ENCODE results near the gene ATP2B2.

The ATP2B2 gene

GRCh38 chr3:10505050-10505790 is at the start of gene ATP2B2:
TSS of gene ATP2B2 (minus strand) at chr3:10505586. CDS start at chr3:10449543, 56,043 bp downstream.
- H3K4me1 Mint-ChIP-seq = no peaks in the 10 kb centered on the region
- H3K36me3 Mint-ChIP-seq = no peaks in the 10 kb centered on the region
- peak within 1 kb of the TSS; percentile 50 for H3K4me3 Mint-ChIP-seq
- H3K9me3 Mint-ChIP-seq = no peaks in the 10 kb centered on the region
- no peak for ATAC-seq
- H3K27me3 Mint-ChIP-seq = peaks cover 42% of the 10 kb centered on the region
- no peak within 1 kb of the TSS for H3K27ac Mint-ChIP-seq

DNA sequence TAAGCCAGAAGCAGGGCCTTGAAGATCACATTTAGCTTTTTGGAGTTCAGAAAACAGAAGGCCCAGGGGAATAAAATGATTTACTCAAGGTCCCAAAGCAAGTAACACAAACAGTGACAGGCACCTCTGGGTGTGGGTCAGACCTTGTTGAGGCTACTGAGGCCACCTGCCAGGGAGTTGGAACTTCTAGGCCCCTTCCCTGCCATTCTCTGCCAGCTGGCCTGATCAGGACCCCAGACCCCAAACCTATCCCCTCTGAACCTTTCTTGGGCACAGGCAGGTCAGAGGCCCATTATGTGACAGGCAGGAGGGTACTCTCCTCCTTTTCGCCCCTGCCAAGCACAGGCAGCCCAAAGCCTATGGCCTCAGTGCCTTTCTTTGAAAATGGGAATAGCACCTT is 49.4 kb upstream of the ATP2B2 start:
- Mint-ChIP-seq H3K4me3 (no peak overlapping the region), H3K36me3 (no peaks in the 10 kb centered on the region), H3K27ac (no peak overlapping the region), H3K27me3 (peaks cover 17% of the 10 kb centered on the region), H3K9me3 (no peaks in the 10 kb centered on the region), H3K4me1 (peaks cover 12% of the 10 kb centered on the region)
- no peak for ATAC-seq

GRCh38 chr3:10554236-10554611 is 48.8 kb upstream of the ATP2B2 start:
- H3K4me3 Mint-ChIP-seq = no peak overlapping the region
- H3K4me1 Mint-ChIP-seq = peaks cover 15% of the 10 kb centered on the region
- no peak for ATAC-seq
- no peaks in the 10 kb centered on the region for H3K9me3 Mint-ChIP-seq
- H3K27ac Mint-ChIP-seq = no peak overlapping the region
- no peaks in the 10 kb centered on the region for H3K36me3 Mint-ChIP-seq
- H3K27me3 Mint-ChIP-seq = peaks cover 17% of the 10 kb centered on the region

DNA sequence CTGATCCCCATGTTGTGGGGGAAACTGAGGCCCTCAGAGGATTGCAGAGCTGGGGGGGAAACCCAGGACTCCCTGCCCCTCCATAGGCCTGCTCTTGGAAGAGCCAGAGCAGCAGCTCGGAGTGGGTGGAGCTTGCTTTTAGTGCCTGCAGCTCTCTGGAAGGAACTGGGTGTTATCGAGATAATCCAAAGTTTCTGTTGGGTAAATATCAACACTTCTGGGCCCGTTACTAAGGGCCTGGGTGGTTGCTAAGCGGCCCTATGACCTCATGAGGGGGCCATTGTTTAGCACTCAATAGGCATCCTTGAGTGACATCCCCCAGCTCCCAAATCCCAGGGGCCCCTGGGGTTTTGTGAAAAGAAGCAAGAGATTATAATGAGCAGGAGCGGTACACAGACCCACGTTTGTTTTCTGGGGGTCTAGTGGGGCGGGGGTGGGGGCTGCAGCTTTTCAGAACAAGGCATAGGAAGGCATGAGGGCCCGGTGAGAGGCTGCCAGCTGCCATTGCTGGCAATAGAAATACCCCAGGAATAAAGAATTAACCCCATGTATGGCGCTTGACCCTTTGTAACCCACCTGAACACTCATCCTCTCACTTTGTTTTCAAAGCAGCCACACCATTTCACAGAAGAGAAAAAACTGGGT is 48.3 kb upstream of the ATP2B2 start:
- Mint-ChIP-seq H3K9me3 (no peaks in the 10 kb centered on the region), H3K27ac (no peak overlapping the region), H3K4me1 (peaks cover 20% of the 10 kb centered on the region), H3K27me3 (peaks cover 17% of the 10 kb centered on the region), H3K4me3 (no peak overlapping the region), H3K36me3 (no peaks in the 10 kb centered on the region)
- ATAC-seq = no peak

DNA sequence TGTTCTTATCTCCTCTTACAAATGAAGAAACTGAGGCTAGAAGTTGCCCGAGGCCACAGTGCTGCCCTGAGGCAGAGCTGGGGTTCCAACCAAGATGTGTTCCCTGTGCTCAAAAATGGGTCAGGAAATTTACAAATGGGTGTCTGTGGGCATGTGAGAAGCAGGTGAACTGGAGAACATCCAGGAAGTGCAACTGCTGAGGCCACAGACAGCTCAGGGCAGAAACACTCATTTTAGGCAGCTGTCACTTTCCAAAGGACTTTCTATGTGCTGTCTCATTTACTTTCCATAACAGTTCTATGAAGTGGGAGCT is 47.2 kb upstream of the ATP2B2 start:
- ATAC-seq = peak; percentile 59
- Mint-ChIP-seq H3K27ac (peak overlapping the region; percentile 47), H3K27me3 (peaks cover 22% of the 10 kb centered on the region), H3K4me3 (no peak overlapping the region), H3K36me3 (no peaks in the 10 kb centered on the region), H3K9me3 (no peaks in the 10 kb centered on the region), H3K4me1 (peaks cover 20% of the 10 kb centered on the region)

DNA sequence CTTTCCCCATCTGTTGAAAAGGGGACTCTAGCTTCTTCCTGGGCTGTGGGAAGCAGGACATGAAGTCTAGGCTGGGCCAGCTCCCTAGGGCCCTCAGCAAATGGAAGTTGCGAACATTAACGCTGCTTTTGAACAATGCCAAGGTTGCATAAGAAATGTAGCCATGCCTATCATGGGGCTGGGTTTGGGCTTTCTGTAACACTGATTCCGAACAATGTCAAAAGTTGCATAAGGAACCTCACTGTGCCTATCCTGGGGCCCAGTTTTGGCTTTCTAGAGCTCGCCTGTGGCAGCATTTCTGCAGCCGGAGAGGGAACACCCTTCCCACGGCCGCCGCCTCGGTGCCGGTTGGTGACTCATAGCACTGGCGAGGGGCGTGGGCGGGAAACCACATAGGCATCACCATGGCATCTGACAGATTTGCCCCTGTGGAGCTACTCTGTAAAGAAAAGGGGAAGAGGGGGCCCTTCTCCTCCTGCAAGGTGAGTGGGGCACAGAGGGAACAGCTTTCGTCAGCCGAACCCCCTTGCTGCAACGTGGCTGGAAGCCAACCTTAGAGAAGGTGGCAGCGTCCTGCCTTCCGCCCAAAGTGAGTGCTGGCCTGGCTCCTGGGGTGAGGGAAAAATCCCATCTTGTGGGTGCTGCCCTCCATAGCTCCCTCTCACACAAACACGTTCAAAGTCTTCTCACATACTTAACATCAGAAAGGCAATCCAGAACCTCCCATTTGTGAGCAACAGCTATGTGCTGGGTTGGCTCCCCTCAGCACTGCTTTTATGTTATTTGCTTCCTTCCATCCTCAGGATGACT is 46.6 kb upstream of the ATP2B2 start:
- Mint-ChIP-seq H3K36me3 (no peaks in the 10 kb centered on the region), H3K27me3 (peaks cover 22% of the 10 kb centered on the region), H3K27ac (peak overlapping the region; percentile 47), H3K9me3 (no peaks in the 10 kb centered on the region), H3K4me3 (no peak overlapping the region), H3K4me1 (peaks cover 20% of the 10 kb centered on the region)
- ATAC-seq = peak; percentile 89

DNA sequence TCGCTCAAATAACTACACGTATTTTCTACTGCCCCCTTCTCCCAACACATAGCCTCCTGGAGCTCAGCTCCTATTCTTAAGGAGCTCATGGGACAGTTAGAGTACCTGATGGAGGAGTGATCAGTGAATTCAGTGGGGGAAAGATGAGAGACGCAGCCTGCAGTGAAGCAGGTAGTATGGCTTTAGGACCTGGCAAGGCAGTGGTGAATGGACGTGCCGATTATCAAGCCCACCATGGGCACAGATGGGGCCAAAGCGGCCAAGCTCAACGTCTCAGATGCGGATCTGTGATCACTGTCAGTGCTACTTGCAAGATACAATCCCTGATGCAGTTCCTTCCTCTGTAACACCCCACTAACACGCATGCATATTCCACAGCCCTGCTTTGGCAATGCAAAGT is 45.8 kb upstream of the ATP2B2 start:
- Mint-ChIP-seq H3K9me3 (no peaks in the 10 kb centered on the region), H3K4me1 (peaks cover 20% of the 10 kb centered on the region), H3K36me3 (no peaks in the 10 kb centered on the region), H3K27ac (no peak overlapping the region), H3K4me3 (no peak overlapping the region), H3K27me3 (peaks cover 22% of the 10 kb centered on the region)
- ATAC-seq = no peak

- peaks cover 18% of the 10 kb centered on the region for H3K27me3 Mint-ChIP-seq
Measured at GRCh38 chr3:10550705-10551104, 45.3 kb upstream of the ATP2B2 start.

DNA sequence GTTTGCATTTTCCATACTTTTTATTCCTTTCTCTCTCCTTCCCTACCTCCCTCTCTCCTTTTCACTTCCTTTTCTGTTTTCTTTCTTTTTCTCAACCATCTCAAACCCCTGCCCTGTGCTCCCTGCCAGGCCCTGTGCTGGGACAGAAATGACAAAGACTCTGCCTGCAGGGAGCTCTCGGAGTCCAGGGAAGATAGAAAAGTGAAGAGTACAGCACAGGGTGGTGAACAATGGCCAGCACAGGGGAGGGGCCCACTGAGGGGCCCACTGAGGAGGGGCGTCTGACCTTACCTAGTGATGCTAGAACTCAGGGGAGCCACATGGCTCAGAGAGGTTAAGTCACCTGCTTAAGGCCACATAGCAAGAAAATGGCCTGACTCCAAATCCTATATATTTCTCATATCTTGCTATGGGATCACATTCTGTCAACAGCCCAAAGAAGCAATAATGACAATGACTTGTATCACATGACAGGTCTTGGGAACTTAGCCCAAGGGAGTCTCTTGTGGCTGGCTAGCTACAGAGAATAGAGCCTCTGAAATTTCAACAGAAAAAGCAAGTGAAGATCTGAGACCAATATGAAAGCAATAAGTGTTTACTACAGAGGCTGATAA is 44.3 kb upstream of the ATP2B2 start:
- H3K9me3 Mint-ChIP-seq = no peaks in the 10 kb centered on the region
- no peaks in the 10 kb centered on the region for H3K36me3 Mint-ChIP-seq
- H3K4me3 Mint-ChIP-seq = no peak overlapping the region
- H3K4me1 Mint-ChIP-seq = peaks cover 20% of the 10 kb centered on the region
- no peak overlapping the region for H3K27ac Mint-ChIP-seq
- ATAC-seq = no peak
- peaks cover 18% of the 10 kb centered on the region for H3K27me3 Mint-ChIP-seq

More at GRCh38 chr3:10550705-10551104, 45.3 kb upstream of the ATP2B2 start:
- Mint-ChIP-seq H3K36me3 (no peaks in the 10 kb centered on the region), H3K9me3 (no peaks in the 10 kb centered on the region), H3K4me1 (peaks cover 20% of the 10 kb centered on the region), H3K4me3 (no peak overlapping the region), H3K27ac (no peak overlapping the region)
- no peak for ATAC-seq

GRCh38 chr3:10548992-10549391 is 43.6 kb upstream of the ATP2B2 start:
- H3K27ac Mint-ChIP-seq = no peak overlapping the region
- peaks cover 18% of the 10 kb centered on the region for H3K27me3 Mint-ChIP-seq
- no peak for ATAC-seq
- no peak overlapping the region for H3K4me3 Mint-ChIP-seq
- peaks cover 20% of the 10 kb centered on the region for H3K4me1 Mint-ChIP-seq
- H3K36me3 Mint-ChIP-seq = no peaks in the 10 kb centered on the region
- H3K9me3 Mint-ChIP-seq = no peaks in the 10 kb centered on the region

GRCh38 chr3:10547841-10548783 is 42.7 kb upstream of the ATP2B2 start:
- H3K27me3 Mint-ChIP-seq = peaks cover 18% of the 10 kb centered on the region
- H3K27ac Mint-ChIP-seq = no peak overlapping the region
- no peaks in the 10 kb centered on the region for H3K36me3 Mint-ChIP-seq
- peaks cover 20% of the 10 kb centered on the region for H3K4me1 Mint-ChIP-seq
- H3K9me3 Mint-ChIP-seq = peaks cover under 1% of the 10 kb centered on the region
- ATAC-seq = no peak
- H3K4me3 Mint-ChIP-seq = no peak overlapping the region

DNA sequence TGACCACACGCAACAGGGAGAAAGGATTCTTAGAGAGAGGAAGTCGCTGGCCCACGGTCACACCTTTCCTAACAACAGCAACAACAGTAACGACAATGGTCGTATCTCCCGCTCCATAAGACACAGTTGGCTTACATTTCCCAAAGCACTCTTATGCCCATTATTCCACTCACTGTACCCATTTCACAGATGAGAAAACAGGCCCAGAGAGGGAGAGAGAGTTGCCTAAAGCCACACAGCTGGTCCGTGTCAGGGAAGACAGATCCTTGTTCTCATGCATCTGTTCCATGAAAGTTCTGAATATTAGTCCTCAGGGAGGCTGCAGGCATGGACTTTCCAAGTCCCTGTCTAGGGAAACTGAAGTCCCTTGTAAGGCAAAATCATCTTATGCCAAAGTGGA is 42.0 kb upstream of the ATP2B2 start:
- Mint-ChIP-seq H3K4me3 (no peak overlapping the region), H3K36me3 (no peaks in the 10 kb centered on the region), H3K9me3 (peaks cover 6% of the 10 kb centered on the region), H3K4me1 (peaks cover 16% of the 10 kb centered on the region), H3K27ac (no peak overlapping the region), H3K27me3 (peaks cover 18% of the 10 kb centered on the region)
- ATAC-seq = no peak

- Mint-ChIP-seq H3K4me1 (peaks cover 10% of the 10 kb centered on the region), H3K4me3 (no peak overlapping the region), H3K27me3 (peaks cover 18% of the 10 kb centered on the region), H3K36me3 (no peaks in the 10 kb centered on the region), H3K9me3 (peaks cover 7% of the 10 kb centered on the region), H3K27ac (no peak overlapping the region)
- no peak for ATAC-seq
Measured at GRCh38 chr3:10546820-10547263, 41.5 kb upstream of the ATP2B2 start.

GRCh38 chr3:10546181-10546624 is 40.8 kb upstream of the ATP2B2 start:
- Mint-ChIP-seq H3K27me3 (peaks cover 22% of the 10 kb centered on the region), H3K27ac (no peak overlapping the region), H3K36me3 (no peaks in the 10 kb centered on the region), H3K4me1 (peaks cover 8% of the 10 kb centered on the region), H3K9me3 (peaks cover 12% of the 10 kb centered on the region), H3K4me3 (no peak overlapping the region)
- no peak for ATAC-seq

Measured in stimulated activated memory B cell treated with anti-CD40 and anti-IgM and Interleukin-4, amounts not matched to agents 10 μg/mL and 1 μg/mL and 100 μg/mL, for 72 hours (primary cell).